ENCODE measurements around the gene LPP.

The LPP gene

DNA sequence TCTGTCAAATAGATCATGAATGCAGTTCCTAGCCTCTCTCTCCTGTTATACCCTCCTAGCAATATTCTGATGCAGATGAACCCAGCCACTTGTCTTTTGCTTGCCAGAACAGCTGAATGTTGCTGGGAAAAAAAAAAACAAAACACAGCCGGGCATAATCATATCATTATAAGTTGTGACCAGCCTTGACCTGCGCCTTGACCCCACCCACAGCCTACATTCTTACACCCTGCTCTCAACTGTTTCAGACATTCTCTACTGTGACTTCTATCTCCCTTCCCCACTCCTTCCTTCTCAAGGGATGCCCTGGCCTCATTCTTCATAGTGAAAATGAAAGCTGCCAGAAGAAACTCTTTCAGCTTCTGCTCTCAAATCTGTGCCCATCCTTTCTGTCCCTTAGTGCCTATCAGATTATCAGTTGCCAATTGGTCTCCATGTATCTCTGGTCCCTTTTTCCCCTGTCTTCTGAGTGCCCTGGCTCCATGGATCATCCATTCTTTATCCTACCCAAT lies 628.7 kb downstream of the LPP start:
- DNase-seq, result no peak

DNA sequence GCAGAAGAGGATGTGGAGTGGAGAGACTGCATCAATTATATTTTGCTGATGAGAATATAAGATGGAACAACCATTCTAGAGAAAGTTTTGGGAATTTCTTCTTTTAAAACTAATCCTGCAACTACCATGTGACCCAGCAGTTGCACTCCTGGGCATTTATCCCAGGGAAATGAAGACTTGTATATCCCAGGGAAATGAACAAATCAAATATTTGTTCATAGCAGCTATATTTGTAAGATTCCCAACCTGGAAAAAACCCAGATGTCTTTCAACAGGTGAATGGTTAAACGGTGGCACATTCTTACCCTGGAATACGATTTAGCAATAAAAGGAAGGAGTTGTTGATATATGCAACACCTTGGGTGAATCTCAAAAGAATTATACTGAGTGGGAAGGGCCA lies 632.5 kb downstream of the LPP start:
- DNase-seq, result no peak

DNA sequence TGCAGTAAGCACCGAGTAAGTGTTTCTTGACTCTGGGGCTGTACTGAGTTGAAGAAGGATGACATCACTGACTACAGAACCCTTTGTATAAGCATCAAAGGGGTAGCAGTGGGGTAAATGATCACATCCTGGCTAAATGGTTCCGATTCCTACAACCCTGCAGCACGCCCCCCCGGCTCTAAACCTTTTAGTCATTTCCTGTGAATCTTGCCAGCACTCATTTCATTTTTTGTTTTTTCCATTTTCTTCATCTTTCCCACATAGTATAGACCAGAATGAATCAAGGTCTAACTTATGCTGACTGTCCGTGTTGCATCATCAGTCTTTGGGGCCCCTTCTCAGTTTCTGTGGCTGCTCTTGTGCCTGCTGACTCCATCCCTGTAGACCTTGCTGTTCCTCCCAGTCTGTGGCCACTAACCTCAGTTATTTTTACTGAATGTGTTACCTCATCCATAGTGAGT lies 634.7 kb downstream of the LPP start:
- no peak for DNase-seq

DNA sequence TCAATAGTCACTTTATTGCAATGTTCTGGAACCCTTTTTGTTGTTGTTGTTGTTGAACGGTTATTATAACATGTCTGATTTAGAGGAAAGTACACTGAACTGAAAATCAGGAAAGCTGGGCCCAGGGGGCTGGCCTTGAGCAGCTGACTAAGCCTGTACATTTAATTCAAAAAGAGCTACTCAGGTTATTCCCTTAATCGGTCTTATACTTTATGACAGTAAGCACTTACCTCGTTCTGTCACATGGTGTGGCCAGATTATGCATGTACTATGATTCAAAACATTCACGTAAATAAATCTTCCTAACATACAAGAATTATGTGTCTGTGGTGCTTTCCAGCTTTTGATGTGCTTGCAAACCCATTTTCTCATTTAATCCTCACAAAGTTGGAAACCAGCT lies 635.3 kb downstream of the LPP start:
- no peak for DNase-seq

DNA sequence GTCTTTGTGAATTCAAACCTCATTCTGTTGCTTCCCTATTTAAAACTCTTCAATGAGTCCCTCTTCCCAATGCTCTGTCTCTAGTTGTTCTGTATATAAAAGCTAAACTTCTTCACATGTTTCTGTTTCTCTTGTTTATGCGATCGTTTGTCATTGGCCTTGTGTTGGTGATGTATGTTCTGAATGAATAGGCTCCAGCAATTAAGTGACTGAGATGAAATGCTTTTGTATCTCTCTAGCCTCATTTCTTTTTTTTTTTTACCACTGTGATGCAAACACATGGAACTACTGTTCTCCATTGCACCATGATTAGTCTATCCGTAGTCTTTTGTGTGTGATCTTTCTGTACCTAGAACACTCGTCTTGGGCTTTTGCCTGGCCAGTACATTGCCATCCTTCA lies 637.4 kb downstream of the LPP start:
- DNase-seq, result no peak

DNA sequence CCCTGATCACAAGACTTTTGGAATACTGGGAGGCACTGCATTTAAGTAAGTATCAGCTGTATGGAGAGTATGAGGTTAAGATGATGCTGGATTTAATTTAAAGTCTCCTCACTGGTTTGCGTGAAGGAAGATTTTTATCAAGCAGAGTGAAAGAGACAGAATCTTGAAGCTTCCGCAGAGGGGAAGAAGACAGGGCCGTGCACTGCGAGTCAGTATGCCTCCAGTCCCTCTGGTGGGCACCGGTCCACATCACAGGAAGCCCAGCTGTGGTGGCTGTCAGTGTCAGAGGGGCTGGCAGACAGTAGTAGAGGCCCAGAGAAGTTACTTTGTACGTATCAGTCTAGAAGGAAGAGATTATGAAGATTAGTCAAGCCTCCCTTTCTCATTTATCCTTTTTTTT lies 638.8 kb downstream of the LPP start:
- DNase-seq, result peak; percentile 57

DNA sequence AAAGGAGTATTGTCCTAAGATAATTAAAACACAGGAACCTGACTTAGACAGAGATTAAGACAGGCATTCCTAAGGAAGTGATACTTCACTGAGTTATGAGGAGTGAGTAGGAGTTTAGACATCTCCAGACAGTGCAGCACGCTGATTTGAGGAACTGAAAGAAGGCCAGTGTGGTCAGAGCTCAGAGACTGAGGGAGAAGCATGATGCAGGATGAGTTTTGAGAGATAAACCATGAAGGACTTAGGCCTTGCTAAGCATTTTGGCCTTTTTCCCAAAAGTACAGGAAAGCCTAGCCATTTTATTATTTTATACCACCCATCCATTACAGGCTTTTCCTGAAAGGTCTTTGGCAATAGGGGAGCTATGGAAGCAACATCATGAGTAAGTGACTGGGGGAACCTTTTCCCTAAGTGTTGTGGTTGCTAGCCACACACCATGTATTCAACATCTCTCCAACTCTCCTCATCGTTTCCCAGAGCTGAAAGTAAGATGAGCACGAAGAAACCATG lies 642.2 kb downstream of the LPP start:
- no peak for DNase-seq

DNA sequence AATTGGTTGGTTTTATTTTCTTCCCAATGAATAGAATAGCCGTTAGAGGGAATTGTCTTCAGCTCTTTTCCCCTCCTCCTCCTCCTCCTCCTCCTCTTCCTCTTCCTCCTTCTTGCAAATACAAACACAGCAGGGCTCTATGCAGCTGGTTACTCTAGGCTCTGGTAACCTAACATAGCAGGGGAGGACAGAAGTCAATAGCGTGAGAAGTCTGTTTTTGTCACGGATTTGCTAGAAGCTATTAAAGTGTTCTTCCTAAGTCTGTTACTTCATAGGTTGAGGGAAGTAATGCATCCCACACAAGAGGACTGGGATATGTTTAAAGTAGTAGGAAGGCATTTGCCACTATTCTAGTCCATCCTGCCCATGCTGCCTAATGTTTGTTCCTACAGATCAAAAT lies 643.1 kb downstream of the LPP start:
- no peak for DNase-seq

DNA sequence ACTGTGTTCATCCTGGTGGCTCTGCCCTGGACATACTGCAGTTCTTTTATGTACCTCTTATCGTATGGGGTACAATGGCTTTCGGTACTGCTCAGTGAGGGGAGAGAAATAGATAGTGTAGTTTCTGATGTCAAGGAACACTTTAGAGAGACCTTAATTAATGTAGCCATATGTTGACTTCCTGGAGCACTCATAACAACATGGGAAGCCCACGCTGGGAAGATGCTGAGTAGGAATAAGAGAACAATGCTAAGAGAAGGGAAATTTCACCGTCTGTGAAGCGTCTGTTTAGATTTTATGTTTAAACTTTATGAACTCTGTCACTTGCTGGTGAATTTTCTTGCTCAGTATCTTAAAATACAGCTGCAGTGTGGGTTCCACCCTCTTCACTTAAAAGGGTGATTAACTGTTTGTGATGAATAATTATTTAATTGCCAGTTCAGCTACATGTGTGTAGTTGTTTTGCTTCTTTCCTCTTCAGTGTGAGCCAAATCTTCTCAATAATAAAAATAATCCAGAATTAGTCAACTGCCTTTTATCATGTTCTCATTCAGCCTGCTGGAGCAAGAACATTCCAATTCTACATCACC lies 644.7 kb downstream of the LPP start:
- no peak for DNase-seq

DNA sequence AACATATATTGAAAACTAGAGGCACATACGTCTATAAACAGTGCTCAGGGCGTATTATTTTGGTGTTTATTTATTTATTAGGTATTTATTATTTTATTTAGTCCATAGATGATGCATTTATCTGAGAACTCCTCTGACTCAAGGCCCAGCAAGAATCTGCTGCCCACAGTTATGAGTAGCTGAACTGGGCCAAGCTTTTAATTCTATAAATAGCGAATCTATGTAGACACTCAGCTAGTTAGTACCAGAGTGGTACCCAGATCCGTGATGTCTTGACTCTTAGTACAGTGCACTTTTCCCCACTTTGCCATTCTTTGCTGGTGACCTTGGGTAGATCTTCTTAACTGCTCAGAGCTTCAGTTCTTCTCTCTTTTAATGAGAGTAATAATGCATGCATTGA lies 647.4 kb downstream of the LPP start:
- no peak for DNase-seq

DNA sequence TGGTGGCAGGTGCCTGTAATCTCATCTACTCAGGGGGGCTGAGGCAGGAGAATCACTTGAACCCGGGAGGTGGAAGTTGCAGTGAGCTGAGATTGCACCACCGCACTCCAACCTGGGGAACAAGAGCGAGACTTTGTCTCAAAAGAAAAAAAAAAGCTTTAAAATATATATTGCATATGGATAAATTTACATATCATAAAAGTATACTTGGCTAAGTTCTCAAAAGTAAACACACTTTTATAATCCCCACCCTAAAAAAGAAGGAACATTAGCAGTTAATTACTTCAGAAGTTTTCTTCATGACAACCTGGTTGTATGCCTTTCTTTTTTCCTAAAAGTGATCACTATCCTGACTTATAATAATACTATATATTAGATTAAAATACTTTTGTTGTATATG lies 648.7 kb downstream of the LPP start:
- DNase-seq, result no peak

DNA sequence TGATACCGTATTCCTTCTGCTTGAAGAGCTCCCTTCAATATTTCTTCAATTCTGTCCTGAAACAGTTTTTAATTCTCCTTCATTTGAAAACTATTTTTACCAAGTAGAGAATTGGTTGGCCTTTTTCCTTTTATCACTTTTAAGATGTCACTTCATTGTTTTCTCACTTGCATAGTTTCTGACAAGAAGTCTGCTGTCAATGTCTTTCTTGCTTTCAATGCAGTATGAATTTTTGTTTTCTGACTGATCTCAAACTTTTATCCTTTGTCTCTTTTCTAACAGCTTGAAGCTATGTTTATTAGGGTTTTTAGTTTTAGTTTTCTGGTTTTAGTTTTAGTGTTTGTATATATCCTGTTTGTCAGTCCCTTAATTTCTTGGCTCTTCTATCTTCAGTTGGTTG lies 653.0 kb downstream of the LPP start:
- no peak for DNase-seq

DNA sequence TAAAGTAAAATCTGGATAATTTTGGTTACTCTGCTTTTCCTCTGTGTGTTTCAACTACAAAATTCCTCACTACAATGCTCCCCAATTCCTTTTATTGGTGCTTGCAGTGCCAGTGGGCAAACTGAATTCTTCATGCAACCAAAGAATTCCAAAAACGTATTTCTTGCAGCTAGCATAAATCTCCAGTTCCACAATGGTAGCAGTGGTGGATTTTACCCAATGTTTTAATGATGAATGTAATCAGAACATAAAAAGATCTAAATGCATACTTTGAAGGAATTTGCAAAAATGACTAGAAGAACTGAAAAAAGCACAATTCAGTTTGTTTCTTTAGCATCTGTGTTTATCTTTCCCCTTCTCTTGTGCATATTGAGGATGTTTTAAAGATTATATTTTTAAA lies 658.2 kb downstream of the LPP start:
- DNase-seq, result no peak

DNA sequence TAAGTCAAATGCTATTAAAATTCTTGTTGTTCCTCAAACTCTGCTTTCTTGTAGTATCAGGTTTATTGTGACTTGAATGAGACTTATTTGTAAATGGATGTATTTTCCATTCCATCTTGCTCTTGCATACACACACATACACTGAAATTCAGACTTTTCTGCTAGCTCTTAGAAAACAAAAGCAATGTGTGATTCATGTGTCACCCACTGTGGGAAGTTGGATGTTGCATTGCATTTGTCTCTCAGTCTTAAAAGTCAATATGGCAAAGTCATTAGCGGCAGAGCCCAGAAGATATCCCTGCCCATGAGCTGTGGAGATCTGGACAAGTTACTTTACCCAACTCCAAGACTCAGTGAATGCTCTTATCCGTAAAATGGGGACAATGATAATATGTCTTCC lies 660.6 kb downstream of the LPP start:
- DNase-seq, result no peak

DNA sequence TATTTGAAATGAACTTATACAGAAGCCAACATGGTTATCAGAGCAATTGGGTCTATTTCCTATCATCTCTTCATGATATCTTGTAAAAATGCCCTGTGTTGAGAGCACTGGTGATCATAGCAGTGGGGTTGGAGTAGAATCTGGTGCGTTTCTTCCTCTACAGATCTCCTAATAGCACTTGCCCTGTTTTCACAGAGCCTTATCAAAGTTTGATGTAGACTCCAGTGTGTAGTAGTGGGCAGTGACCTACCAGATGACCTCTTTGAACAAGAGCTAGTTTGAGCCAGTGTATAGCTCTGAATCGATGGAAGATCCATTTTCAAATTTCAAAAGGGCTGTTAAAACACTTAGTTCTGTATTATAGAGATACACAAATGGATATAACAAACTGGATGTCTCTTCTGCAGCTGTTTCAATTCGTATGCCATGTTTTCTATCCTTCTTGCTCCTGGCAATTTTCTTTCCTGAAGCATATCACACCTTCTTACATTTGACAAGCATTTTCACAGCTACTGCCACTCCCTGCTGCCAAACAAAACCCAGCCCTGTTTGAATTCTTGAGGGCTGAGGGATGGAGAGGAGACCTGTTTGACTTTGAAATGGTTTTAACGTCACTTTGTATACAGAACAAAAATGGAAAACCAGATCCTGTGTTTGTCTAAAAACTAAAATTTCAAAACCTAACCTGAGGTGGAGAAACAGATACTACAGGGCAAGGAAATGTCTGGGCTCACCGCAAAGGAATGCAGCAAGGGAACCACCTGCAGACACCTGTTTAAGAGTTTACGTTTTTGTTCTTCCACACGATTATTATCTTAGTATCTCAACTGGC lies 663.4 kb downstream of the LPP start:
- no peak for DNase-seq

DNA sequence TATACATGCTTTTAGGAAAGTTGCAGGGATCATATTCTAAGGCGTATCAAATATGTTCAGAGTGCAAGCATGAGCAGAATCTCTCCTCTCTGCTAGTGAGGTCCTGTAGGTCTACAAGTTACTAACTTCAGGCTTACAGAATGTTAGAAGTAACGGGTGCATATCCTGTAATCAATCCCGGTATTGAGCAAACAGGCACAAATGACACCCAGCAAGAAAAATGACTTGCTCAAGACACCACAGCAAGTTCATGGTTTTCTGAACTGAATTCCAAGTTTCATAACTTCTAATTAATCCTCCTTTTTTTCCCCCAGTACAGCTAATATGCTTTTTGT lies 663.9 kb downstream of the LPP start:
- DNase-seq, result no peak

DNA sequence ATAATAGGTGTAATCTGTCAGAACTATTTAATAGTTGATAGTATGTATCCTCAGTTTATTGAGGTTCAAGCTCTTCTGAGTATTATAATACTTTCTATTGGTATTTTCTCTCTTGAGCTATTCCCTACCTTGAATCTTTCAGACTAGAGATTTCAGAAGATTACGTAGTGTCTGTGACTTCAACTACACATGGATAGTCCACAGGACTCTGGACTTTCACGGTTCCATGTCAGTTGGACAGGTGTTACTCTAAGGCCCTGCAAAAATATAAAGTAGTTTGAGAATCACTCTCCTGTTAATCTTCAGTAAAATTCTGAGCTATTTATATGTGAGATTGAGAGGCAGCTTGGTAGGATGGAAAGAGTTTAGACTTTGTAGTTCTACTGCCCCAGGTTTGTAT lies 664.3 kb downstream of the LPP start:
- no peak for DNase-seq

DNA sequence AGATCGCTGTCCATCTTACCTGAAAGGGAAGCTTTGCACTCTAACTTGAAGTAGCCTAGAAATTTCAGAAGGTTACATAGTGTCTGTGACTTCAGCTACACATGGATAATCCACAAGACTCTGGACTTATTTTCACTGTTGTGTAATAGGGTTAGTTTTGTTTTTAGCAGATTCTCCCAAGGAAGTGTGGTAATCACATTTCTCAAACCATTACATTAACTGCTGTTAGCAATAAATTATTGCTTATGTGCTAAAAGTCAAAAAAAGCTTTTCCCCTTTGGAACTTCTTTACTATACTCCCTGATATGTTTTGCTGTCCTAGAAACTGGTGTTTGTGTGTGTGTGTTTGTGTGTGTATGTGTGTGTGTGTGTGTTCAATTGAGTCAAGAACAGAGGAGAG lies 666.0 kb downstream of the LPP start:
- no peak for DNase-seq

DNA sequence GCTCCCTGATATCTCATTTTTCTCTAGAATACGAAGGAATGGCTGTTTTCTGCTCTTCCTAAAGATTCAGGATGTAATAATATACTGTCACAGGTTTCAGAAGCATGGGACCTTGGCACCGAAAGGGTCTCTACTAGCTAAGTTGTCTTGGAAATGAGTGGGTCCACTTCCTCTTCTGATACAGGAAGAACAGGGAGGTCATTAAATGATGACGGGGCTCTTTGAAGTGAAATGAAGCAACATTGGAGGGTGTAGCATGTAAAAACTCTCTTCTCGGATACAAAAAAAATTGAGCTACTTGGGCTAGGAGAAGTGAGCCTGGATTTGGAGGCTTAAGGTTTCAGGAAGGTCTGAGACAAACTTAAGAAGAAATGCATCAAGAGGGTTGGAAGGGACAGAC lies 668.0 kb downstream of the LPP start:
- no peak for DNase-seq

DNA sequence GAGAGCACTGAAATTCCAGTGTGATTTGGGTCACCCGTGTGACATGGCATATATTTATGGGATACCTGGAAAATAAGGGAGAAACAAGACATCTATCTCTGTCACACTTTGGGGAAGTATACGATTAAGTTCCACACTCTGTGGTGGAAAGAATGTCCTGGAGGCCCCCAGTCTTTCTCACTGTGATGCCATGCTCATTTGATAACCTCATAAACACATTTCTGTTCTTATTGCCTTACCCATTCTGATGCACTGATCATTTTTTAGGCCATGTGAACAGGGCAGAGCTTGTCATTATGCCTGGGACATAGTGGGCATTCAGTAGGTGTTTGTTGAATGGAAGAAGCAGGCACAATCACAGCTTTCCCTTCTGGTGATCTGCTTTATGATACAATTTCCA lies 668.5 kb downstream of the LPP start:
- DNase-seq, result no peak

DNA sequence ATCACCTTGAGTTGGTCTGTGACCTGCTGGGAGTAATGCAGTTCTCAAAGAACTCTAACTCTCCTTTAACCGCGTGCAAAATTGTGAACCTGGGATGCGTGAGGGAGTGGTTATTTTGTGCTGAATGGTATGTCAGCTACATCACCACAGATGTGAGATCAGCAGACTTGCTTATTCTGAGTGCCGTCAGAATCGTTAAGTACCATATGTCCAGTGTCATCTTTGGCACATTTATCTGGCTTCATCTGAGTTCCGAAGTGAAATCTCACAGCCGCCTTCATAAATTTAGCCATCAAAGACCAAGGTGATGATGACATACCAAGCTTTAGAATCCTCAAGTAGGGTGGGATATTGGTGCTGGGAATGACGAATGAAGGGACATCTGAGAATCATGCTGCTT lies 670.6 kb downstream of the LPP start:
- DNase-seq, result no peak

DNA sequence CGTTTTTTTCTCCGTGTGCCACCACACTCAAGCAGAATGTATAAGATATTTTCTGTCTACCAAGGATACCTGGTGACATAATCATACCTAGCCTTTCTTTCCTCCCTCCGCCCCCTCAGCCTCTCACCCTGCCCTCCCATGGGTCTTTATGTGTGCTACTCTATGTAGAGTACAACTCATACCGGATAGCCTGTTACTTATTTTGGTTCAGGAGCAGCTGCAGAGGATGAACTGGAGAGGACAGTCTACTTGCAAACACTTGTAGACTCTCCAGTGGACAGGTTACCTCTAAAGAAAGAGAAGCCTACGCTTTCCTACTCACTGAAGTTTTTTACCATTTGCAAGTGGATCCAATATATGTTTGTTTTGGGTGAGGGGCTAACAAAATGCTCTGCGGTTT lies 671.9 kb downstream of the LPP start:
- DNase-seq, result no peak

DNA sequence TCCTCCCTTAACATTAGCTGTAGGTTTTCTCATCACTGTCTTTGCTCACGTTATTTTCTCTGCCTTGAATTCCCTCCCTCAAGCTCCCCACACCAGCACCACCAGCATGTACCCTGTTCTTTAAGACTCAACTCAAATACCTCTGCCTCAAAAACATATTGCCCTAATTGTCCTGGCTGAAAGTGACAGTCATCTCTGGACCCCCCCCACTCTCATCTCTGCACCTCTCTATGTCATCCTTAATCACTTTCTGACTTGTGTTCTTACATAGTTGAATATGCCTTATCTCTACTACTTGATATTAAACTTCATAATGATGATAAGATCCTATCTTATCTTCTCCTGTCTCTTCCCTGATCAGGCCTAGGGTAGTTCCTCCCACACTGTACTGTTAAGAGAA lies 672.6 kb downstream of the LPP start:
- no peak for DNase-seq

DNA sequence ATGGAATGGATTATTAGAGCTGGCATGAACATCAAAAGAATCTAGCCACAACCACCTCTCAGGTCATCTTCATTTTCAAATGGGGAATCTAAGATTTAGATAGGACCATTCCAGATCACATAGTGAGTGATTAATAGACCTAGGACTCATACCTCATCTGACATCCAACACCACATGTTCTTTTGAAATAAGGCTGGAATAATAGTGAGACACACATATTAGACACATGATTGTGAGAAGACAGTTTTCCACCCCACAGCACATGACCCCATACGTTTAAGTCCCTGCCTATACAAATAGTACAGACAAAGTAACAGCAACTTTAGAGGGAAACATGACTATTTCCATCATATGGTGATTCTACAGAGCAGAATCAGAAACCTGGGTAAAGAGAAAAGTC lies 673.1 kb downstream of the LPP start:
- DNase-seq, result no peak

DNA sequence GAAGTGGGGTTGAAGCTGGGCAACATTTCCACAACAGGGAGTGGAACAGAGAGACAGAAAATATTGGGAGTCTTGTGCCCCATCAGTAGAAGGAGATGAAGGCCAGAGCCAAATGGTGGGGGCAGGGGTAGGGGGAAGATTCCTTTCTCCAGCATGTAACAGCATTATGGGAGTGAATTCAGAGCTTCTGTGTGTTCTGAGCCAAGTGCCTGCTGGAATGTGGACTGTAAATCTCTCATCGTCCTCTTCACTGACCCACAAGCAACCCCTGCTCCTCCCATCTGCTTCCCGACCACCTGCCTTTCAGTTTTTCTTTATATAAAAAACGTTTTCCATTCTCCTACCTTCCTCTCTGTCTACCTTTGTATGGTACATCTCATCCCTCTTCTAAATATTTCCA lies 673.6 kb downstream of the LPP start:
- DNase-seq, result no peak

Measured in left hindlimb (tissue), 1 donor.